Uterus (tissue), 4 donors: Measurements from ENCODE around the gene GATA6. TPM values are rescaled to one million over a fixed set of nuclear protein-coding genes. Genes with fewer than 3 reads are reported as not detected.

ENCODE experiments used
- DNase-seq, 2 donors: peaks; one replicate each; pipeline ENCODE4 v3.0.0-alpha.2; 2019 to 2020
- H3K27ac ChIP-seq, 2 donors: fragments of 200-600 bp; sonication (generic); 1 replicate in 1 of 2; 2 replicates in 1 of 2; pipeline ENCODE4 v1.5.1; 2016 to 2018
- H3K27me3 ChIP-seq, 2 donors: fragments of 200-600 bp; sonication (generic); one replicate each; pipeline ENCODE4 v1.5.1; 2018 to 2019; ENCODE audit warnings: control low read depth in 1 of 2
- H3K36me3 ChIP-seq, 2 donors: fragments of 200-600 bp; sonication (generic); one replicate each; pipeline ENCODE4 v1.5.1; 2019; ENCODE audit warnings: control low read depth in 1 of 2
- H3K4me1 ChIP-seq, 2 donors: fragments of 200-600 bp; sonication (generic); one replicate each; pipeline ENCODE4 v1.5.1; 2018 to 2019; ENCODE audit warnings: control low read depth in 1 of 2
- H3K4me3 ChIP-seq, 2 donors: fragments of 200-600 bp; sonication (generic); 1 replicate in 1 of 2; 2 replicates in 1 of 2; pipeline ENCODE4 v1.5.1; 2018 to 2019; ENCODE audit warnings: mild to moderate bottlenecking in 1 of 2
- H3K9me3 ChIP-seq, 2 donors: fragments of 200-600 bp; sonication (generic); one replicate each; pipeline ENCODE4 v1.5.1; 2019; ENCODE audit warnings: control low read depth in 1 of 2
- CTCF ChIP-seq, 4 experiments: fragments of 200-600 bp in 2 of 4; fragments of 450-650 bp in 2 of 4; sonication (generic) in 2 of 4; IDR thresholded peaks; one replicate each; pipeline ENCODE4 v1.5.1; 2016 to 2019; ENCODE audit warnings: antibody characterized with exemption in 4 of 4, mild to moderate bottlenecking in 2 of 4, moderate library complexity in 1 of 4
- POLR2A ChIP-seq, 2 donors: fragments of 450-650 bp; IDR thresholded peaks; one replicate each; pipeline ENCODE4 v1.6.1; 2016; ENCODE audit warnings: antibody characterized with exemption in 2 of 2, mild to moderate bottlenecking in 1 of 2, moderate library complexity in 1 of 2
- intact Hi-C: fragments of 100-400 bp; cut with DNase I; formaldehyde crosslinking; loops from one replicate; pipeline ENCODE4 v1.15.1; 2023; ENCODE audit warnings: low total_unique reads
- total RNA-seq, 4 donors: library from RNA; depleted of rRNA in 3 of 4; stranded (reverse); fragments of >200 nt in 3 of 4; gene quantifications; one replicate each; pipeline versions ENCODE4 v1.1.0 to v1.2.4, GENCODE V29; 2014 to 2023
- donor health status: DM: yes; HTN: yes; CAD: no.

The GATA6 gene
- total RNA-seq, 4 donors from 2014 or later: 28.2 to 59.6 (median 39.5) TPM

DNA sequence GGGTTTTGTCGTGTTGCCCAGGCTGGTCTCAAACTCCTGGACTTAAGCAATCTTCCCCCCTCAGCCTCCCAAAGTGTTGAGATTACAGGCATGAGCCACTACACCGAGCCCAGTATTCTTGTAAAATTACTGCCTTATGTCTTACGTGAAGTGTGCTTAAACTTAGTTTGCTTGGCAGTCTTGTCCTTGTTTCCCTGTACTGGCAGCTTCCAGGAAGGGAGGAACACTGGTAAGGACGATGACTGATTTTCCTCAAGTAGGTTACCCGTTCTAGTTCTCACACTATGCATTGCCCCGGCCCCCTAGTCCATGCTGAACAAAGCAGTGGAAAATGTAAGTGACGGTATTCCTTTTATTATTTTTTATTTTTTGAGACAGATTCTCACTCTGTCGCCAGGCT is 19.7 kb upstream of the GATA6 start:
- no peak overlapping the region for H3K4me3 ChIP-seq
- H3K27ac ChIP-seq: no peak overlapping the region
- no peaks in the 10 kb centered on the region for H3K9me3 ChIP-seq
- intact Hi-C loops: no loop called here
- DNase-seq: no peak
- no peaks in the 10 kb centered on the region for H3K4me1 ChIP-seq
- TF ChIP-seq POLR2A (IDR thresholded peaks at IDR 0.05): no peak
- TF ChIP-seq CTCF (IDR thresholded peaks at IDR 0.05): no peak
- no peaks in the 10 kb centered on the region for H3K36me3 ChIP-seq
- no peaks in the 10 kb centered on the region for H3K27me3 ChIP-seq

DNA sequence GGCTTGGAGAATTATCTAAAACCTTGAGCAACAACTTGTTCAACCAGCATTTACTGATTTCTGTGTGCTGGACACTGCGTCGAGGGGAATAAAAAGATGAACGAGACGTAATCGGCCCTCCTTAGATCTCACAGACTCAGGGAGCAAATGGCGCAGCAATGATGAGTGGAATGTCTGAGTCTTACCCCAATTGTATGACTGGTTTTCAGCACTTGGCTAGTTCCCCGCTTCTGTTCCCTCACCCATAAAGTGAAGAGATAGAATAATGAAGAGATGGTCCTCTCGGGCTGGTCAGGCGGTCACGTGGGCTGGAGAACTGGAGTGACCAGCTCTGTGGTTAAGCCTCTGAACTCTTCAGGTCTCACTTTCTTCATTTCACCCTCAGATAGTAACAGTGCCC is 17.3 kb upstream of the GATA6 start:
- no peaks in the 10 kb centered on the region for H3K9me3 ChIP-seq
- DNase-seq: no peak
- TF ChIP-seq POLR2A (IDR thresholded peaks at IDR 0.05) (no peak), CTCF (IDR thresholded peaks at IDR 0.05) (no peak)
- H3K27ac ChIP-seq: no peak overlapping the region
- H3K27me3 ChIP-seq: no peaks in the 10 kb centered on the region
- no peaks in the 10 kb centered on the region for H3K36me3 ChIP-seq
- H3K4me1 ChIP-seq: no peaks in the 10 kb centered on the region
- no peak overlapping the region for H3K4me3 ChIP-seq
- intact Hi-C loops: no loop called here

- no peak for DNase-seq
- no peak overlapping the region for H3K4me3 ChIP-seq
- no peak for TF ChIP-seq POLR2A (IDR thresholded peaks at IDR 0.05)
- TF ChIP-seq CTCF (IDR thresholded peaks at IDR 0.05): no peak
- no peaks in the 10 kb centered on the region for H3K27me3 ChIP-seq
- no peaks in the 10 kb centered on the region for H3K9me3 ChIP-seq
- intact Hi-C loops: no loop called here
- no peaks in the 10 kb centered on the region for H3K36me3 ChIP-seq
- no peak overlapping the region for H3K27ac ChIP-seq
- no peaks in the 10 kb centered on the region for H3K4me1 ChIP-seq
These were observed 16.0 kb upstream of the GATA6 start for GRCh38 chr18:22153428-22153827.

DNA sequence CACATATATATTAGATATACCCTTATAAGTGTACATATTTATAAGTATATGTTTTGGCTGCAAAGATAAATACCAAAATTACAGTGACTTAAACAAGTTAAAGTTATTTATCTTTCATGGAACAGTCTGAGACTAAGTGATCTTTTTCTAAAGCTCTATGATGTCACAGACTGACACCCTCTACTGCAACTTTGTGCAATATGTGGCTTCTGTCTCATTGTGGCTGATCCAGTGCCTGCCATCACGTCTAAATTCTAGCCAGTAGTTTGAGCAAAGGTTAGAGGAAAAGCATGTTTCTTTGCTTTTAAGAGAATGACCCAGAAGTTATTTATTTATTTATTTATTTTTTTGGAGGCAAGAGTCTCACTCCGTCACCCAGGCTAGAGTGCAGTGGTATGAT is 13.8 kb upstream of the GATA6 start:
- H3K36me3 ChIP-seq: no peaks in the 10 kb centered on the region
- no peak overlapping the region for H3K27ac ChIP-seq
- H3K27me3 ChIP-seq: no peaks in the 10 kb centered on the region
- DNase-seq: no peak
- intact Hi-C loops: no loop called here
- no peak overlapping the region for H3K4me3 ChIP-seq
- H3K9me3 ChIP-seq: no peaks in the 10 kb centered on the region
- no peaks in the 10 kb centered on the region for H3K4me1 ChIP-seq
- no peak for TF ChIP-seq POLR2A (IDR thresholded peaks at IDR 0.05)
- TF ChIP-seq CTCF (IDR thresholded peaks at IDR 0.05): no peak

DNA sequence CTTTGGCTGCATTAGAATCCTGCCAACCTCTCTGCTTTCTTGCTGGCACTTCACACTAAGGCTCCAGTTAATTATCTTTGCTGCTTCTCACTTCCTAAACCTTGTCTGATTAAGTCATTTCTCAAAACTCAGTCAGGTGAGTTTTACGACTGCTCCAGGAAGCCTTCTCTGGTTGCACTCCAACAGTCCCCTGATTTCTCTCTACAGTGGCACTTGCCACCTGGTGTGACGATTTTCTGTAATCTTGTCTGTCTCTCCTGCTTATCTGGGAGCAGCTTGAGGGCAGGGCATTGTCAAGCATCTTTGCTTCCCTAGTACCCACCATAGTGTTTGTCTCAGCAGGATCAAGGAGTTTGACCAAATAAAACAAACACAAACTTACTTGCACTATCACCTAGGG is 10.4 kb upstream of the GATA6 start:
- Histone ChIP-seq H3K4me3 (no peak overlapping the region), H3K27ac (no peak overlapping the region), H3K9me3 (no peaks in the 10 kb centered on the region), H3K27me3 (no peaks in the 10 kb centered on the region), H3K36me3 (no peaks in the 10 kb centered on the region), H3K4me1 (no peaks in the 10 kb centered on the region)
- no peak for DNase-seq
- intact Hi-C loops: no loop called here
- no peak for TF ChIP-seq POLR2A (IDR thresholded peaks at IDR 0.05)

DNA sequence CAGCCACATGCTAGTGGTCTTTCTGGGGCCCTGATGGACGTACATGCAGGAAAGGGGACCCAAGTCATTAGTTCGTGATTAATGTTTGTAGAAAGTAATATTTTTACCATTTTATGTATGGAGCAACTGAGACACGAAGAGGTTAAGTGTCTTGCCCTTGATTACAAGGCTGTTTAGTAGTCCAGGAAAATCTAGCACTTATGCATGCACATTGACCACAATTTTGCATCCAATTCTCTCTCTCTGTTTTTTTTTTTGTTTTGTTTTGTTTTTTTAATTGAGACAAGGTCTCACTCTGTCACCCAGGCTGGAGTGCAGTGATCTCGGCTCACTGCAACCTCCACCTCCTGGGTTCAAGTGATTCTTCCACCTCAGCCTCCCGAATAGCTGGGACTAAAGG is 8.3 kb upstream of the GATA6 start:
- H3K4me3 ChIP-seq: no peak overlapping the region
- no peaks in the 10 kb centered on the region for H3K9me3 ChIP-seq
- TF ChIP-seq CTCF (IDR thresholded peaks at IDR 0.05) (no peak), POLR2A (IDR thresholded peaks at IDR 0.05) (no peak)
- no peak for DNase-seq
- intact Hi-C loops: loop anchor here (10.0 kb wide), 1 partner anchor 404 kb away; no protein-coding TSS in a partner anchor
- H3K36me3 ChIP-seq: no peaks in the 10 kb centered on the region
- H3K4me1 ChIP-seq: no peaks in the 10 kb centered on the region
- H3K27me3 ChIP-seq: no peaks in the 10 kb centered on the region
- H3K27ac ChIP-seq: no peak overlapping the region
